ENCODE results near the gene PKLR. TPM values are rescaled to one million over a fixed set of nuclear protein-coding genes. Genes with fewer than 3 reads are reported as not detected.

The PKLR gene
- total and polyA plus RNA-seq, 9 donors = 0.41 TPM; not detected in 8

- TF ChIP-seq CTCF (IDR thresholded peaks at IDR 0.05) = no peak
- TF ChIP-seq EP300 (IDR thresholded peaks at IDR 0.05) = no peak
- no peak for TF ChIP-seq POLR2A (IDR thresholded peaks at IDR 0.05)
- Histone ChIP-seq H3K4me3 (no peak overlapping the region), H3K36me3 (no peaks in the 10 kb centered on the region), H3K9me3 (no peaks in the 10 kb centered on the region), H3K27me3 (no peaks in the 10 kb centered on the region), H3K27ac (no peak overlapping the region), H3K4me1 (ENCODE audit: insufficient read depth) (no peaks in the 10 kb centered on the region)
- no peak for DNase-seq
- WGBS, 3 donors = 88 to 94% (median 90%) methylated on average over 21 of the region's 21 CpGs
- intact Hi-C loops (cut with DNase I) = no loop called here
These were observed 31.9 kb downstream of the PKLR start for GRCh38 chr1:155269381-155269780.

- Histone ChIP-seq H3K9me3 (no peaks in the 10 kb centered on the region), H3K36me3 (no peaks in the 10 kb centered on the region), H3K4me3 (no peak overlapping the region), H3K4me1 (ENCODE audit: insufficient read depth) (no peaks in the 10 kb centered on the region), H3K27ac (no peak overlapping the region), H3K27me3 (no peaks in the 10 kb centered on the region)
- intact Hi-C loops (cut with DNase I) = no loop called here
- WGBS, 3 donors = 80 to 86% (median 81%) methylated on average over 21 of the region's 21 CpGs
- DNase-seq = no peak
- TF ChIP-seq EP300 (IDR thresholded peaks at IDR 0.05) = no peak
- TF ChIP-seq CTCF (IDR thresholded peaks at IDR 0.05) = no peak
- TF ChIP-seq POLR2A (IDR thresholded peaks at IDR 0.05) = no peak
These were observed 32.6 kb downstream of the PKLR start for GRCh38 chr1:155268630-155269029.

- no peaks in the 10 kb centered on the region for H3K4me1 ChIP-seq (ENCODE audit: insufficient read depth)
- intact Hi-C loops (cut with DNase I) = no loop called here
- 81 to 93% (median 93%) methylated on average over 2 of the region's 2 CpGs for WGBS, 3 donors
- no peaks in the 10 kb centered on the region for H3K36me3 ChIP-seq
- H3K27ac ChIP-seq = no peak overlapping the region
- no peak overlapping the region for H3K4me3 ChIP-seq
- no peak for TF ChIP-seq POLR2A (IDR thresholded peaks at IDR 0.05)
- no peak for TF ChIP-seq CTCF (IDR thresholded peaks at IDR 0.05)
- TF ChIP-seq EP300 (IDR thresholded peaks at IDR 0.05) = no peak
- no peaks in the 10 kb centered on the region for H3K9me3 ChIP-seq
- no peaks in the 10 kb centered on the region for H3K27me3 ChIP-seq
- DNase-seq = no peak
These were observed 33.9 kb downstream of the PKLR start for GRCh38 chr1:155267373-155267772.

- Histone ChIP-seq H3K9me3 (no peaks in the 10 kb centered on the region), H3K27ac (no peak overlapping the region), H3K4me3 (no peak overlapping the region), H3K4me1 (ENCODE audit: insufficient read depth) (peaks cover 2% of the 10 kb centered on the region), H3K36me3 (no peaks in the 10 kb centered on the region), H3K27me3 (no peaks in the 10 kb centered on the region)
- DNase-seq = no peak
- WGBS, 3 donors = 65 to 80% (median 66%) methylated on average over 6 of the region's 6 CpGs
- intact Hi-C loops (cut with DNase I) = no loop called here
- TF ChIP-seq CTCF (IDR thresholded peaks at IDR 0.05) = no peak
These were observed 34.7 kb downstream of the PKLR start for GRCh38 chr1:155266553-155266952.

GRCh38 chr1:155263067-155263466 lies 38.2 kb downstream of the PKLR start:
- Histone ChIP-seq H3K4me3 (no peak overlapping the region), H3K36me3 (no peaks in the 10 kb centered on the region), H3K27me3 (no peaks in the 10 kb centered on the region), H3K9me3 (no peaks in the 10 kb centered on the region), H3K27ac (peak overlapping the region in 1 of 2 donors; percentile 54), H3K4me1 (ENCODE audit: insufficient read depth) (peaks cover 6% of the 10 kb centered on the region)
- WGBS, 3 donors = 76 to 81% (median 78%) methylated on average over 11 of the region's 11 CpGs
- intact Hi-C loops (cut with DNase I) = no loop called here
- no peak for DNase-seq
- no peak for TF ChIP-seq CTCF (IDR thresholded peaks at IDR 0.05)
- TF ChIP-seq POLR2A (IDR thresholded peaks at IDR 0.05) = no peak
